Measurements from ENCODE around the gene VIM.
A peak's percentile ranks its signal among the peaks of the same experiment; 100 is the strongest.

Gene VIM

DNA sequence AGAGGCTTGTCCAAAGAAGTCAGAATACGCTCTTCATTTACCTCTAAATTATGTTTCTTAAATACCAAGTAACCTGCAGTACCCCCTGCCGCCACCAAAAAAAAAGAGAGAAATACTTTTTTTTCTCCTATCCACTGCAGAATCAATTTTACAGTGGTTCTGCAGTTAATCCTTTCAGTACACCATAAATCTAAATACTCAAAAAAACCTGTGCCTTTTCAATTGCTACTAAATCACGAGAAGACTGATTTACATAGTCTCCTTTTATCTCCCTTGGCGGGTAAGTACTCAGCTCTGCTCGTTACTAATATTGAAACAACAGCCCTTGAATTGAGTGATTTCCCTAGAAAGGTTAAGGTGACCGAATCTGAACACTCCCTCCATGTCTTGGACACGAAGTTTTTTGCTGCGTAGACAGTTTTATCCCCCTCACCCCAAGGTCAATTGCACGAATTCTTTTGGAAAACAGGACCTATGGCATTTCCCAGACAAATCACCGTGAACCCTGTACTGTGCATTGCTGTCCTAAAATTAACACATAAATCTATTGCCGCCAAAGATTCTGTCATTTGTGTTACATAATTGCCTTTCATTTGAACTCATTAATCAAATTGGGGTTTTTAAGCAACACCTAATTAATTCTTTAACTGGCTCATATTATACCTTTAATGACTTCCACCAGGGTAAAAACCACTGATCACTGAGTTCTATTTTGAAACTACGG lies 512 bp upstream of the VIM start:
- DNase-seq (ENCODE audit: low read depth in 1 of 2, low spot score in 1 of 2), result no peak
- TF ChIP-seq JUND (IDR thresholded peaks at IDR 0.05; ENCODE audit: low read depth), result no peak
- in situ Hi-C loops (cut with HindIII; ENCODE audit: low pct_unique_long_range_greater_than_20kb, low sequenced_read_pairs), result no loop called here

DNA sequence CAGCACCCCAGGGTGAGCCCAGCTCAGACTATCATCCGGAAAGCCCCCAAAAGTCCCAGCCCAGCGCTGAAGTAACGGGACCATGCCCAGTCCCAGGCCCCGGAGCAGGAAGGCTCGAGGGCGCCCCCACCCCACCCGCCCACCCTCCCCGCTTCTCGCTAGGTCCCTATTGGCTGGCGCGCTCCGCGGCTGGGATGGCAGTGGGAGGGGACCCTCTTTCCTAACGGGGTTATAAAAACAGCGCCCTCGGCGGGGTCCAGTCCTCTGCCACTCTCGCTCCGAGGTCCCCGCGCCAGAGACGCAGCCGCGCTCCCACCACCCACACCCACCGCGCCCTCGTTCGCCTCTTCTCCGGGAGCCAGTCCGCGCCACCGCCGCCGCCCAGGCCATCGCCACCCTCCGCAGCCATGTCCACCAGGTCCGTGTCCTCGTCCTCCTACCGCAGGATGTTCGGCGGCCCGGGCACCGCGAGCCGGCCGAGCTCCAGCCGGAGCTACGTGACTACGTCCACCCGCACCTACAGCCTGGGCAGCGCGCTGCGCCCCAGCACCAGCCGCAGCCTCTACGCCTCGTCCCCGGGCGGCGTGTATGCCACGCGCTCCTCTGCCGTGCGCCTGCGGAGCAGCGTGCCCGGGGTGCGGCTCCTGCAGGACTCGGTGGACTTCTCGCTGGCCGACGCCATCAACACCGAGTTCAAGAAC lies 1.1 kb downstream of the VIM start:
- DNase-seq (ENCODE audit: low read depth in 1 of 2, low spot score in 1 of 2), result no peak
- no peak for TF ChIP-seq JUND (IDR thresholded peaks at IDR 0.05; ENCODE audit: low read depth)
- in situ Hi-C loops (cut with HindIII; ENCODE audit: low pct_unique_long_range_greater_than_20kb, low sequenced_read_pairs), result no loop called here

DNA sequence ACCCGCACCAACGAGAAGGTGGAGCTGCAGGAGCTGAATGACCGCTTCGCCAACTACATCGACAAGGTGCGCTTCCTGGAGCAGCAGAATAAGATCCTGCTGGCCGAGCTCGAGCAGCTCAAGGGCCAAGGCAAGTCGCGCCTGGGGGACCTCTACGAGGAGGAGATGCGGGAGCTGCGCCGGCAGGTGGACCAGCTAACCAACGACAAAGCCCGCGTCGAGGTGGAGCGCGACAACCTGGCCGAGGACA lies 1.6 kb downstream of the VIM start:
- no peak for TF ChIP-seq JUND (IDR thresholded peaks at IDR 0.05; ENCODE audit: low read depth)
- in situ Hi-C loops (cut with HindIII; ENCODE audit: low pct_unique_long_range_greater_than_20kb, low sequenced_read_pairs), result no loop called here

DNA sequence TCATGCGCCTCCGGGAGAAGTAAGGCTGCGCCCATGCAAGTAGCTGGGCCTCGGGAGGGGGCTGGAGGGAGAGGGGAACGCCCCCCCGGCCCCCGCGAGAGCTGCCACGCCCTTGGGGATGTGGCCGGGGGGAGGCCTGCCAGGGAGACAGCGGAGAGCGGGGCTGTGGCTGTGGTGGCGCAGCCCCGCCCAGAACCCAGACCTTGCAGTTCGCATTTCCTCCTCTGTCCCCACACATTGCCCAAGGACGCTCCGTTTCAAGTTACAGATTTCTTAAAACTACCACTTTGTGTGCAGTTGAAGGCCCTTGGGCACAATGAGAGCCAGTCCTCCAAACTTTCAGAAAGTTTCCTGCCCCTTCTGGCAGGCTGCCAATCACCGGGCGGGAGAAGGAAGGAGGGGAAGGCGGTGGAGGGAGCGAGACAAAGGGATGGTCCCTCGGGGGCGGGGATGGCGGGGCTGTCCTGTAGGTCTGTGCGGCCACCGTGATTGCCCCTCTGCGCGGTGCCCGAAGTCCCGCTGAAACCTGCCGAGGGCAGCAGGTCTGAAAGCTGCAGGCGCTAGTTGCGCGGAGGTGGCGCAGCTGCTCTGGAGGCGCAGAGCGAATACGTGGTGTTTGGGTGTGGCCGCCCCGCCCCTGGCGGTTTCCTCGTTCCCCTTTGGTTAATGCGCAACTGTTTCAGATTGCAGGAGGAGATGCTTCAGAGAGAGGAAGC lies 2.1 kb downstream of the VIM start:
- in situ Hi-C loops (cut with HindIII; ENCODE audit: low pct_unique_long_range_greater_than_20kb, low sequenced_read_pairs), result no loop called here
- TF ChIP-seq JUND (IDR thresholded peaks at IDR 0.05; ENCODE audit: low read depth), result no peak
- DNase-seq (ENCODE audit: low read depth in 1 of 2, low spot score in 1 of 2), result peak; percentile 32 to 84

More for the DNA sequence above, 1.6 kb downstream of the VIM start:
- no peak for DNase-seq (ENCODE audit: low read depth in 1 of 2, low spot score in 1 of 2)

DNA sequence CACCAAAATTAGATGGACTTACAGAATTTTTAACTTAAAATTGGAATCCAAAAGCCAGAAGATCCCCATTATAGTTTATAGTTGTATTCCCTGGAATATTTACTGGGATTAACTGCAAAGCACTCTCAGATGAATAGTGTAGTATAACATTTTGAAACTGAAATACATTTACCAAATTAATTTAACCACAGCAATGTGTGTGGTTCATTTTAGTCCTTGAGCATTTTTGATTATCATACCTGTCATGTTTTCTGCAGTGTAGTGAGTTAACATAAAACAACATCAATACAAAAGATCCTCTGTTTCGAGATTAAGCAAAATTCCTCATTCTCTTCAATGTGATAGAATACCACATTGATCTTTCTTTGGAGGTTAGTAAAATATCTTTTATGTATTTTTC lies 3.7 kb downstream of the VIM start:
- in situ Hi-C loops (cut with HindIII; ENCODE audit: low pct_unique_long_range_greater_than_20kb, low sequenced_read_pairs), result no loop called here
- no peak for TF ChIP-seq JUND (IDR thresholded peaks at IDR 0.05; ENCODE audit: low read depth)
- no peak for DNase-seq (ENCODE audit: low read depth in 1 of 2, low spot score in 1 of 2)

DNA sequence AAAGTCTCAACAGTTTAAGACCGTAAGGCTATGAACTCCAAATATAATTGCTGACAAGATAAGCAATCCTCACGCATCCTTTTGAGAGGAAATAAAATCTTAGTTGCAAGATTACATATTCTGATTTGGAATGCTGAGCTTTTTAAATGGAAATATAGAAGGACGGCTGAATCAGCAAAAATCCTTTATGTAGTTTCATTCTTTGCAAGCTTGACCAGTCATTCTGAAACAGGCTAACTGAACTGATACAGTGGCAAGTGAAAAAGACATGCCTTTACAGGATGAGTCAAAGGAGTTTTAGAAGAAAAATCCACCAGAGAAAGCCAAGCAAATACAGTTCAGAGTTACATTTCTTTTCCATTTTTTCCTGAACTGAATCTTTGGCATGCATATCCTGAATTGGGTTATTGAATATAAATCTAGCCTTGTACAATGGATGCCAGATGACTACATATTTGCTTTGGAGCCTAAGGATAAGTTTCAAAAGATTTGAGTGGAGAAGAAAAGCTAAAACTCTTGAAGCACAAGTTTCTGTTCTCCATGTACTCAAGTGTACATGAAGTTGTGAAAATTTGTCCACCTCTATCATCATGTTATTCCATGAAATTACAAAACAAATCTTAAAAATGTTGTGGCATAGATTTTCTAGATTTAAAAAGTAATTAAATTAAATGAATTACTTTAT lies 4.4 kb downstream of the VIM start:
- in situ Hi-C loops (cut with HindIII; ENCODE audit: low pct_unique_long_range_greater_than_20kb, low sequenced_read_pairs), result no loop called here
- TF ChIP-seq JUND (IDR thresholded peaks at IDR 0.05; ENCODE audit: low read depth), result no peak
- DNase-seq (ENCODE audit: low read depth in 1 of 2, low spot score in 1 of 2), result no peak

DNA sequence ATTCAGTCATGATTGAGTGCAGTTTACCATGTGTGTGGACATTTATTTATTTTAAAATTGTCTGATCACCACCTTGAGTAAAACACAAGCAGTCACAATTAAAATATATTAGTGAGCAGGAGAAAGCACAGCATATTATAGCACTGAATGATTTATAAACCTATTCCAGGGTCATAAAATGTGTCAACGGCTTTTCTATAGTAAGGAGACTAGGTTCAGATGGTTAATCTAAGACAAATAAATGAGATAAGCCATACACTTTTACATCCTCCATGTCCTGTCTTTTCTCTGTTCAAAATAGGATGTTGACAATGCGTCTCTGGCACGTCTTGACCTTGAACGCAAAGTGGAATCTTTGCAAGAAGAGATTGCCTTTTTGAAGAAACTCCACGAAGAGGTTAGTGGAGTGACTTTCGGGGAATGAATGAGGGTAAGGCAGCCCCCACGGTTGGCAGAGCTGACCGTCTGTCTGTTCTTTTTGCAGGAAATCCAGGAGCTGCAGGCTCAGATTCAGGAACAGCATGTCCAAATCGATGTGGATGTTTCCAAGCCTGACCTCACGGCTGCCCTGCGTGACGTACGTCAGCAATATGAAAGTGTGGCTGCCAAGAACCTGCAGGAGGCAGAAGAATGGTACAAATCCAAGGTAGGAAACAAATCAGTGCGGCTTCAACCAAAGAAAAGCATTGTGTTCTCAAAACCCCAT lies 5.4 kb downstream of the VIM start:
- TF ChIP-seq JUND (IDR thresholded peaks at IDR 0.05; ENCODE audit: low read depth), result no peak
- no peak for DNase-seq (ENCODE audit: low read depth in 1 of 2, low spot score in 1 of 2)
- in situ Hi-C loops (cut with HindIII; ENCODE audit: low pct_unique_long_range_greater_than_20kb, low sequenced_read_pairs), result no loop called here

DNA sequence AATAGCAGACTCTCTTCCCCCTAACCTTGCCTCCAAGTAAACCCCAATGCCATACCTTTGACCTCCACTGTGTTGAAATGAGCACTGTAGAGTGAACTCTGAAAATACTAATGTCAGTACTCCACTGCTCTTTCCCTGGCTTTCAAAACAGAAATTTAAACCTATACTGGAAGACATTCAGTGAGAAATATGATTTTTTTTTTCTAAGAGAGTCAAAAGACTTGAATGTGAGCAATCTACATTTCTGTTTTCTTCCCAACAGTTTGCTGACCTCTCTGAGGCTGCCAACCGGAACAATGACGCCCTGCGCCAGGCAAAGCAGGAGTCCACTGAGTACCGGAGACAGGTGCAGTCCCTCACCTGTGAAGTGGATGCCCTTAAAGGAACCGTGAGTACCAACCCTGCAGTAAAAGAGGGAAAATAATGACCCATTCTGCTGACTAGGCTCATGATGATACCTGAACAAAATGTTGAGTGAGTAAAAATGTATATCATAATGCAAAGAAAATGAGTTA lies 6.4 kb downstream of the VIM start:
- no peak for TF ChIP-seq JUND (IDR thresholded peaks at IDR 0.05; ENCODE audit: low read depth)
- DNase-seq (ENCODE audit: low read depth in 1 of 2, low spot score in 1 of 2), result no peak
- in situ Hi-C loops (cut with HindIII; ENCODE audit: low pct_unique_long_range_greater_than_20kb, low sequenced_read_pairs), result no loop called here

DNA sequence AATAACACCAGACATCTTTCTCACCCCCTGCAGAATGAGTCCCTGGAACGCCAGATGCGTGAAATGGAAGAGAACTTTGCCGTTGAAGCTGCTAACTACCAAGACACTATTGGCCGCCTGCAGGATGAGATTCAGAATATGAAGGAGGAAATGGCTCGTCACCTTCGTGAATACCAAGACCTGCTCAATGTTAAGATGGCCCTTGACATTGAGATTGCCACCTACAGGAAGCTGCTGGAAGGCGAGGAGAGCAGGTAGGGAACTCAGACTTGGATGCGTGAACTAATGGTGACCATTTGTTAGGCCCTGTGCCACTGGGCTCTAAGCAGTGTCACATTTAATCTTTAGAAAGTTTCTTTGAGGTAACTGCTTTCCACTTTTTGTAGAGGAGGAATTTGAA lies 7.1 kb downstream of the VIM start:
- no peak for TF ChIP-seq JUND (IDR thresholded peaks at IDR 0.05; ENCODE audit: low read depth)
- in situ Hi-C loops (cut with HindIII; ENCODE audit: low pct_unique_long_range_greater_than_20kb, low sequenced_read_pairs), result no loop called here
- DNase-seq (ENCODE audit: low read depth in 1 of 2, low spot score in 1 of 2), result no peak

DNA sequence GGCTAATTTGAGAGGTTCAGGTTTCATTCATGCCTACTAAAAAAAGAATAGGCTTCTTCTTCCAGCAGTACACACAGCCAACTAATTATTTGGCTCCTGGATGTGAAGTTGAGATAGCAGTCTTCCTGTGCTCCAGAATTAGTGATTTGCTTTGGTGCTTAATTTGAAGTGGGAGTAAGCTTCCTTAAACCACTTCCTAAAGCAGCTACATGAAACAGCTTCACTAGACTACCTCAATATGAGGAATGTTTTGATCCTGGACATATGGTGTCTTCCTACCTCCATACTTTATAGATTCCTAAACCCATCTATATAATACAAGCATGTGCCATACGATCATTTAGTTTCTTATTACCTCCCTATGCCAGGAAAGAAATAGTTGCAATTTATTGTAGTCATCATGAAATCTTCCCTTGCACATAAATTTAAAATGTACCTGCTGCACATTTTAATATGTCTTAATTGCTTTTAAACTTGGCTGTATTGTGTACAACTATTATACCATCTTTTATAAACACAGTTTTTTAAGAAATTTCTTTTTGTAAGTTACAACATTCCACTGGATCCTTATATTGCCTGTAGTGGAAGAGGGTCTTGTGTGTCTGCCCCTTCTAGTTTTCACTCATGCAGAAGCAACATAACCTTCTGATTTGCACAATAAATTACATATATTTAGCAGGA lies 8.6 kb downstream of the VIM start:
- in situ Hi-C loops (cut with HindIII; ENCODE audit: low pct_unique_long_range_greater_than_20kb, low sequenced_read_pairs), result no loop called here
- TF ChIP-seq JUND (IDR thresholded peaks at IDR 0.05; ENCODE audit: low read depth), result no peak
- no peak for DNase-seq (ENCODE audit: low read depth in 1 of 2, low spot score in 1 of 2)

DNA sequence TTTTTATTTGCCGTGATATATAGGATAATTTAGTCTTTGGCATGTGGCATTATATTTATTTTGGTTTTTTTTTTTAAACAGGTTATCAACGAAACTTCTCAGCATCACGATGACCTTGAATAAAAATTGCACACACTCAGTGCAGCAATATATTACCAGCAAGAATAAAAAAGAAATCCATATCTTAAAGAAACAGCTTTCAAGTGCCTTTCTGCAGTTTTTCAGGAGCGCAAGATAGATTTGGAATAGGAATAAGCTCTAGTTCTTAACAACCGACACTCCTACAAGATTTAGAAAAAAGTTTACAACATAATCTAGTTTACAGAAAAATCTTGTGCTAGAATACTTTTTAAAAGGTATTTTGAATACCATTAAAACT lies 9.1 kb downstream of the VIM start:
- in situ Hi-C loops (cut with HindIII; ENCODE audit: low pct_unique_long_range_greater_than_20kb, low sequenced_read_pairs), result no loop called here
- no peak for TF ChIP-seq JUND (IDR thresholded peaks at IDR 0.05; ENCODE audit: low read depth)
- no peak for DNase-seq (ENCODE audit: low read depth in 1 of 2, low spot score in 1 of 2)

Data from T47D (cell line).